ENCODE measurements around the gene C10orf88. TPM values are rescaled to one million over a fixed set of nuclear protein-coding genes. Genes with fewer than 3 reads are reported as not detected.

The C10orf88 gene
- total RNA-seq, 2 experiments from 2014 or later: 8.6 to 9.0 TPM

DNA sequence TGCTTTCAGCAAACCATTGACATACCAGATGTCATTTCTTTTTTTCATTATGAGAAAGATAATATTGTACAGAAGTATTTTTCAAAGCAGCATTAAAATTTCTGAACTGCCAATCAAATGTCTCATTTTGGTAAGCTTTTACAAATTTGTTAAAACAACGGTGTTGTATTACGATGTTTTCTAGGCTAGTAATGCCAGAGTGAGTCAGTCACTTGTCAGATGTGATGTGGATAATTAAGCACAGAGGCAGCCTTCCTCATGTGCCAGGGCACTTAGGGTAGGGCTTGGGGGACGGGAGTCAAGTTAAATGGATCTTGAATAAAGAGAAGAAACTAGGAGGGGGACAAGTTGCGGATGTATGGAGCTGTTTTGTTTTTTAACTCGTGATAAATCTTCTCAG, 36.3 kb upstream of the C10orf88 start:
- Mint-ChIP-seq H3K9me3 (ENCODE audit: low read depth) (no peaks in the 10 kb centered on the region), H3K4me3 (no peak overlapping the region), H3K4me1 (peaks cover 2% of the 10 kb centered on the region), H3K27ac (peak overlapping the region; percentile 75), H3K27me3 (no peaks in the 10 kb centered on the region), H3K36me3 (ENCODE audit: low read depth) (peaks cover 27% of the 10 kb centered on the region)
- intact Hi-C loops (cut with DNase I, micrococcal nuclease): no loop called here
- ChIA-PET POLR2A (interaction anchor here (0.6 kb wide), 1 partner anchor 11 kb away, joined by 4 read pairs; no protein-coding TSS in a partner anchor), CTCF (interaction anchor here (0.9 to 2.0 kb wide), 4 partner anchors 9 to 15 kb away, joined by 3 to 12 read pairs (median 5); no protein-coding TSS in a partner anchor)
- no peak for DNase-seq
- no peak for ATAC-seq

DNA sequence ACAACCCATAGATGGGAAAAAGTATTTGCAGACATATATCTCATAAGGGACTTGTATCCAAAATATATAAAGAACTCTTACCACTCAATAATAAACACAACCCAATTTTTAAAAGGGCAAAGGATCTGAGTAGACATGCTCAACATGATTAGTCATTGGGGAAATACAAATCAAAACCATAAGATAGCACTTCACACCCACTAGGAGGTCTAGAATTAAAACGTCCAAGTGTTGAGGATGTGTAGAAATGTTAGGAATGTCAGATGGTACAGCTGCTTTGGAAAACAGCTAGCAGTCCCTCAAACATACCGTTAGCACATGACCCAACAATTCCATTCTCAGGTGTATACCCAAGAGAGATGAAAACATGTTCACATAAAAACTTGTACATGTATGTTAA, 34.5 kb upstream of the C10orf88 start:
- ChIA-PET CTCF (no interaction called here), POLR2A (no interaction called here)
- Mint-ChIP-seq H3K27me3 (no peaks in the 10 kb centered on the region), H3K4me1 (peaks cover 2% of the 10 kb centered on the region), H3K36me3 (ENCODE audit: low read depth) (peaks cover 15% of the 10 kb centered on the region), H3K27ac (no peak overlapping the region), H3K4me3 (no peak overlapping the region), H3K9me3 (ENCODE audit: low read depth) (no peaks in the 10 kb centered on the region)
- ATAC-seq (no peak), DNase-seq (no peak)
- intact Hi-C loops (cut with DNase I, micrococcal nuclease): no loop called here

DNA sequence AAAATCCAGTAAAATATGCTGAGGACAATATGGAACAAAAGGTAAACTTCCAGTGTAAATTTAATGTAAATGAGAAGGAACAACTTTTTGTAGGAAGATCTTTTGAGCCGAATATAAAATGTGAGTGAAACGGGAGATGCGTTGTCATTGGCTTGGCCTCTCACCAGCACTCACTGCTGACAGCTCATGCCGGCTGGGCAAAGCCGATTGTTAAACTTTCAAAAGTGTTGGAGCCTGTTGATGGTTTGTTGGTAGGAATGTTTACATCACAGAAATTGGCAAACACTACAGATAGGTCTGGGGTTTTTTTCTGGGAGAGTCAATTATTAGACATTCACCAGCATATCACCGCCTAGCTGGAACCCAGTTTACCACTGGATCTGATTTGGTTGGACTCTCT, 32.3 kb upstream of the C10orf88 start:
- no peak overlapping the region for H3K4me3 Mint-ChIP-seq
- POLR2A ChIA-PET: no interaction called here
- H3K27ac Mint-ChIP-seq: no peak overlapping the region
- DNase-seq: no peak
- no peak for ATAC-seq
- no peaks in the 10 kb centered on the region for H3K27me3 Mint-ChIP-seq
- peaks cover 8% of the 10 kb centered on the region for H3K36me3 Mint-ChIP-seq (ENCODE audit: low read depth)
- peaks cover 8% of the 10 kb centered on the region for H3K4me1 Mint-ChIP-seq
- intact Hi-C loops (cut with DNase I, micrococcal nuclease): no loop called here
- H3K9me3 Mint-ChIP-seq (ENCODE audit: low read depth): no peaks in the 10 kb centered on the region
- CTCF ChIA-PET: no interaction called here

DNA sequence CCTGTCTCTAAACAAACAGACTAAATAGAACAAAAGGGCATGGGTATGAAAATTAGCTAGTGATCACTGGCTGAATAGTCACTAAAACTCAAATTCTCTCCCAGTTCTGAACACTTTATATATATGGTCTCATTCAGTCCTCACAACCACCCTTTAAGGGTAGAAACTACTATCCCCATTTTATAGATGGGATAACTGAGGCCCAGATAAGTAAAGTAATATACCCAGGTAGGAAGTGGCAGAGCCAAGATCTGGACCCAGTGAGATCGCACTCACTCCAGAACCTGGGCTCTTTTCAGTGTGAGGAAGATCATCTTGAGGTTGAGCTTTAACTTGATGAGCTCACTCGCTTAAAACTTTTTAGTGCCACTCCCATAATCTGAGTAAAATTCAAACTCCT, 30.7 kb upstream of the C10orf88 start:
- Mint-ChIP-seq H3K36me3 (ENCODE audit: low read depth) (peaks cover 6% of the 10 kb centered on the region), H3K4me3 (no peak overlapping the region), H3K27me3 (no peaks in the 10 kb centered on the region), H3K9me3 (ENCODE audit: low read depth) (no peaks in the 10 kb centered on the region), H3K27ac (no peak overlapping the region), H3K4me1 (peaks cover 19% of the 10 kb centered on the region)
- no peak for DNase-seq
- POLR2A ChIA-PET: no interaction called here
- ATAC-seq: no peak
- intact Hi-C loops (cut with DNase I, micrococcal nuclease): no loop called here
- CTCF ChIA-PET: interaction anchor here (1.2 to 2.0 kb wide), 3 partner anchors 11 to 23 kb away, joined by 3 to 5 read pairs (median 5); no protein-coding TSS in a partner anchor

DNA sequence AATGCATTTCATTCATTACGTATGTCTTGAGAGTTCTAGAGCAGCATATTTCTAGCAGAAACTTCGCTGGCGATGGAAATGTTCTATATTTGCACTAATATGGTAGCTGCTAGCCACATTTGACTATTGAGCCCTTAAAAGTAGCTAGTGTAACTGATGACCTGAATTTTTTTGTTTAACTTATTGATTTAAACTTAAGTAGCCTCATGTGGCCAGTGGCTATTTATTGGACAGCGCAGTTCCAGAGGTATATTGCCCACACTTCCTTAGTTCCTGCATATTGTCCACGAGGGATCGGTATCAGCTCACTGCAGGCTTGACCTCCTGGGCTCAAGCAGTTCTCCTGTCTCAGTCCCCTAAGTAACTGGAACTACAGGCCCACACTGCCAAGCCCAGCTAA, 29.9 kb upstream of the C10orf88 start:
- ChIA-PET POLR2A (no interaction called here), CTCF (interaction anchor here (1.0 to 2.0 kb wide), 4 partner anchors 12 to 24 kb away, joined by 3 to 5 read pairs (median 4); no protein-coding TSS in a partner anchor)
- no peak overlapping the region for H3K27ac Mint-ChIP-seq
- no peak for ATAC-seq
- no peaks in the 10 kb centered on the region for H3K27me3 Mint-ChIP-seq
- H3K36me3 Mint-ChIP-seq (ENCODE audit: low read depth): peaks cover 6% of the 10 kb centered on the region
- H3K4me1 Mint-ChIP-seq: peaks cover 20% of the 10 kb centered on the region
- intact Hi-C loops (cut with DNase I, micrococcal nuclease): no loop called here
- DNase-seq: no peak
- no peaks in the 10 kb centered on the region for H3K9me3 Mint-ChIP-seq (ENCODE audit: low read depth)
- H3K4me3 Mint-ChIP-seq: no peak overlapping the region

DNA sequence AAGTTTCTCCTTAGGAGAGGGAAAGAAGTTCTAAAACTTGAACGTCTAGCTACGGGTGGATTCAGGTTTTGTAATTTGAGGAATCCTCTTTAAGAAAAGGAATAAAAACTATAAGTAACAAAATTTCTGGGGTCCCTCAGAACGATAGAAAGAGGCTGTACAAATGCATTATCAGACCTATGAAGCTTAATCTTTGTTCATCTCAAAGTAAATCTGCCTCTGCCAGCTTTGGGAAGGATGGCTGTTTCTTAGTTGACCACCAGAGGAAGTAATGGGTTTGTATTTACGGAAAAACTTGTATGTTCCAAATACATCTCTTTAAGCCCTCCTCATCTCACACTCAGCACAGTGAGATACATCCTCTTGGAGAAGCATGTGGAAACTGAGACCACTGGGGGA, 27.0 kb upstream of the C10orf88 start:
- intact Hi-C loops (cut with DNase I, micrococcal nuclease): no loop called here
- CTCF ChIA-PET: interaction anchor here (0.6 to 3.3 kb wide), 13 partner anchors 9 to 407 kb away, joined by 3 to 25 read pairs (median 4); partner anchors contain the start of genes ACADSB, C10orf88 and IKZF5
- DNase-seq (no peak), ATAC-seq (no peak)
- POLR2A ChIA-PET: interaction anchor here (1.5 kb wide), 1 partner anchor 27 kb away, joined by 5 read pairs; the partner anchor contains the start of genes ACADSB and IKZF5
- Mint-ChIP-seq H3K27ac (peak overlapping the region; percentile 94), H3K36me3 (ENCODE audit: low read depth) (no peaks in the 10 kb centered on the region), H3K4me3 (peak overlapping the region; percentile 80), H3K27me3 (no peaks in the 10 kb centered on the region), H3K4me1 (peaks cover 18% of the 10 kb centered on the region), H3K9me3 (ENCODE audit: low read depth) (no peaks in the 10 kb centered on the region)

DNA sequence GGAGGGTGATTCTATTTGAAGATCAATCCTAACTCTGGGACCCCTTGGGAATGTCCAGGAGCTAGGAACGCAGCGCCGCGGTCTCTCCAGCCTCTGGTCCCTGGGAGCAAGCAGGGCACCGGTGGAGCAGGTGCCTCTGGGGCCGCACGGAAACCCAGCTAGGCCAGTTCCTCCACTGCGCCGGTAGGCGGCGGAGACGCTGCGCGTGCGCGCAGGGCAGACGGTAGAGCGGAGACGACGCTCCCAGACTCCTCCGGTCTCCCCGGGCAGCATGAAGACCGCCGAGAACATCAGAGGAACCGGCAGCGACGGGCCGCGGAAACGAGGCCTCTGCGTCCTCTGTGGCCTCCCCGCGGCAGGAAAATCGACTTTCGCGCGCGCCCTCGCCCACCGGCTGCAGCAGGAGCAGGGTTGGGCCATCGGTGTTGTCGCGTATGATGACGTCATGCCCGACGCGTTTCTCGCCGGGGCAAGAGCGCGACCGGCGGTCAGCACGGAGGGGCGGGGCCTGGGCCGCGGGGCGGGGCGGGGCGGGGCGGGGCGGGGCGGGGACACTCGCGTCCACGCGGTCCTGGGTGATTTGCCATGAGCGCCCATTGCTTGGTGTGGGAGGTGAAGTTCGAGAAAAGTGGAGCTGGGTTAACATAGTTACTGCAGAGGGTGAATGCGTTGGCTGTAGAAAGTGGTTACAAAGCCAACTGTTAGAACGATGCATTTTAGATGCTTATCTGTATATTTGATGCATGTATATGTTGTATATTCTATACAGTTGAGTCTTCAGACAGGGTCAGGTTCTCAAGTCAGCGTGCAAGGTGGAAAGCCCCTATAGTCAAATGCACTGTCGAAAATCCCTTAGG, 26.4 kb upstream of the C10orf88 start, which contains the start of gene PSTK:
Gene PSTK, plus strand, starts transcription at position 193 of the 857 bp plus-strand sequence. Its CDS starts 79 bp downstream, at position 272.
- peak; percentile 98 for ATAC-seq
- H3K4me3 Mint-ChIP-seq: peak within 1 kb of the TSS; percentile 80
- no peaks in the 10 kb centered on the region for H3K27me3 Mint-ChIP-seq
- peak; percentile 94 for DNase-seq
- ChIA-PET POLR2A (interaction anchor here (0.6 to 1.5 kb wide), 2 partner anchors 28 to 30 kb away, joined by 3 to 5 read pairs; partner anchors contain the start of genes ACADSB and IKZF5), CTCF (interaction anchor here (0.6 to 3.3 kb wide), 16 partner anchors 10 to 408 kb away, joined by 3 to 25 read pairs (median 4); partner anchors contain the start of genes ACADSB, C10orf88 and IKZF5)
- peaks cover 18% of the 10 kb centered on the region for H3K4me1 Mint-ChIP-seq
- H3K36me3 Mint-ChIP-seq (ENCODE audit: low read depth): no peaks in the 10 kb centered on the region
- H3K27ac Mint-ChIP-seq: peak within 1 kb of the TSS; percentile 94
- intact Hi-C loops (cut with DNase I, micrococcal nuclease): loop anchor here (1.0 kb wide), 4 partner anchors 26 to 174 kb away; partner anchors contain the start of genes C10orf88 (in 2 of the 2), IKZF5 (in 2 of the 2), BUB3 (in 1 of the 2) and FAM24B (in 1 of the 2)
- no peaks in the 10 kb centered on the region for H3K9me3 Mint-ChIP-seq (ENCODE audit: low read depth)

DNA sequence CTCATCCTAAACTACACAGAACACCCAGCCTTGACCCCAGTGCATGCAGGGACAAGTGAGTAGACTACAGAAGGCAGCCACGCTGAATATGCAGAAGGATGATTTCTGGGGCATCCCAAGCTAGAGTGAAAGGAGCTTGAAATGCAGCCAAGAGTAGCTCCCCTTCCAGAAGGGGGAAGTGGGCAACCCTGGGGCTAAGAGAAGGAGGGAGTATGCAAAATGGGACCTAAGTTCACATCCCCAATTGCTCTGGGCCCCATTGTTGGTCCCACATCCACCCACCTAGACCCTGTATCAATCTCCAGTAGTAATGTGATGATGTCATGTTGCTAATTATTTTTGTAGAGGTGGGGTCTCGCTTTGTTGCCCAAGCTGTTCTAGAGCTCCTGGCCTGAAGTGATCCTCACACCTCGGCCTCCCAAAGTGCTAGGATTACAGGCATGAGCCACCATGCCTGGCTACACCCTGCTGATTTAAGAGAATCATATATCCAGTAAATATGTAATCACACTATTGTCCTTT, 20.6 kb upstream of the C10orf88 start:
- CTCF ChIA-PET: no interaction called here
- H3K4me3 Mint-ChIP-seq: no peak overlapping the region
- H3K9me3 Mint-ChIP-seq (ENCODE audit: low read depth): no peaks in the 10 kb centered on the region
- DNase-seq (no peak), ATAC-seq (no peak)
- H3K36me3 Mint-ChIP-seq (ENCODE audit: low read depth): no peaks in the 10 kb centered on the region
- H3K4me1 Mint-ChIP-seq: peaks cover under 1% of the 10 kb centered on the region
- intact Hi-C loops (cut with DNase I, micrococcal nuclease): no loop called here
- no peak overlapping the region for H3K27ac Mint-ChIP-seq
- POLR2A ChIA-PET: no interaction called here
- H3K27me3 Mint-ChIP-seq: no peaks in the 10 kb centered on the region

DNA sequence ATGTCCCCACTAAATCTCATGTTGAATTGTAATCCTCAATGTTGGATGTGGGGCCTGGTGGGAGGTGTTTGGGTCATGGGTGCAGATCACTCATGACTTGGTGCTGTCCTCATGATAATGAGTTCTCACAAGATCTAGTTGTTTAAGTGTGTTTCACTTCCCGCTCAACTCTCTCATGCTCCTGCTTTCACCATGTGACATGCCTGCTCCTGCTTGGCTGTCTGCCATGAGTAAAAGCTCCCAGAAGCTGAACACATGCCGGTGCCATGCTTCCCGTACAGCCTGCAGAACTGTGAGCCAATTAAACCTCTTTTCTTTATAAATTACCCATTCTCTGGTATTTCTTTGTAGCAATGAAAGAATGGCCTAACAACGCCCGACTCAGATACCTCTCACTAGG, 20.0 kb upstream of the C10orf88 start:
- Mint-ChIP-seq H3K27me3 (no peaks in the 10 kb centered on the region), H3K27ac (no peak overlapping the region), H3K9me3 (ENCODE audit: low read depth) (peaks cover 3% of the 10 kb centered on the region), H3K36me3 (ENCODE audit: low read depth) (no peaks in the 10 kb centered on the region), H3K4me3 (no peak overlapping the region), H3K4me1 (no peaks in the 10 kb centered on the region)
- DNase-seq (no peak), ATAC-seq (no peak)
- POLR2A ChIA-PET: no interaction called here
- CTCF ChIA-PET: no interaction called here
- intact Hi-C loops (cut with DNase I, micrococcal nuclease): no loop called here

DNA sequence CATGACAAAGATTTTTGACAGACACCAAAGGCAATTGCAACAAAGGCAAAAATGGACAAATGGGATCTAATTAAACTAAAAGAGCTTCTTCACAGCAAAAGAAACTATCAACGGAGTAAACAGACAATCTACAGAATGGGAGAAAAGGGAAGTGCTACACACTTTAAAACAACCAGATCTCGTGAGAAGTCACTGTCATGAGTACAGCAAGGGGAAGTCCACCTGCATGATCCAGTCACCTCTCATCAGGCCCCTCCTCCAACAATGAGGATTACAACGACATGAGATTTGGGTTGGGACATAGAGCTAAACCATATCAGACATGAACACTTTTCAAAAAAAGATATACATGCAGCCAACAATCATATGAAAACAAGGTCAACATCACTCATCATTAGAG, 14.7 kb upstream of the C10orf88 start:
- no peak for ATAC-seq
- ChIA-PET POLR2A (no interaction called here), CTCF (no interaction called here)
- intact Hi-C loops (cut with DNase I, micrococcal nuclease): no loop called here
- Mint-ChIP-seq H3K27me3 (peaks cover 5% of the 10 kb centered on the region), H3K4me1 (no peaks in the 10 kb centered on the region), H3K36me3 (ENCODE audit: low read depth) (peaks cover 9% of the 10 kb centered on the region), H3K9me3 (ENCODE audit: low read depth) (peaks cover 34% of the 10 kb centered on the region), H3K27ac (no peak overlapping the region), H3K4me3 (no peak overlapping the region)
- DNase-seq: no peak

DNA sequence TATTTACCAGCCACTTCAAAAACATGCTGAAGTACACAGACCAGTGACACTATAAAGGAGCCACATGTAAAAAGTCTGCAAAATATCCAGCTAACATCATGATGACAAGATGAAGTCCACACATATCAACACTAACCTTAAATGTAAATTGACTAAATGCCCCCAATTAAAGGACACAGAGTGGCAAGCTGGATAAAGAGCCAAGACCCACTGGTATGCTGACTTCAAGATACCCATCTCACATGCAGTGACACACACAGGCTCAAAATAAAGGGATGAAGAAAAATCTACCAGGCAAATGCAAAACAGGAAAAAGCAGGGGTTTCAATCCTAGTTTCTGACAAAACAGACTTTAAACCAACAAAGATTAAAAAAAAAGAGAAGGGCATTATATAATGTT, 12.9 kb upstream of the C10orf88 start:
- no peak overlapping the region for H3K4me3 Mint-ChIP-seq
- POLR2A ChIA-PET: no interaction called here
- no peak overlapping the region for H3K27ac Mint-ChIP-seq

More for the DNA sequence above, 12.9 kb upstream of the C10orf88 start:
- ATAC-seq (no peak), DNase-seq (no peak)
- Mint-ChIP-seq H3K4me1 (no peaks in the 10 kb centered on the region), H3K36me3 (ENCODE audit: low read depth) (peaks cover 9% of the 10 kb centered on the region), H3K9me3 (ENCODE audit: low read depth) (peaks cover 34% of the 10 kb centered on the region), H3K27me3 (peaks cover 11% of the 10 kb centered on the region)
- CTCF ChIA-PET: no interaction called here
- intact Hi-C loops (cut with DNase I, micrococcal nuclease): no loop called here

Data from activated CD4-positive, alpha-beta T cell treated with anti-CD3 and anti-CD28 coated beads for 36 hours (primary cell).